ENCODE data around the gene TAF10. TPM values are rescaled to one million over a fixed set of nuclear protein-coding genes. Genes with fewer than 3 reads are reported as not detected.

TAF10 gene
- polyA plus RNA-seq, 1 of the 3 experiments (the other 2 are of a cell fraction): 213 TPM

- Histone ChIP-seq H3K4me3 (ENCODE audit: low read depth in 2 of 2, low read length in 1 of 2) (no peak overlapping the region), H3K9me2 (peaks cover 2% of the 10 kb centered on the region; the same call in 1 of the 2 replicates), H3K79me2 (ENCODE audit: insufficient read depth) (no peaks in the 10 kb centered on the region; the same call in 1 of the 2 replicates), H4K20me1 (ENCODE audit: insufficient read depth) (no peaks in the 10 kb centered on the region), H3K9ac (no peak overlapping the region), H3K4me1 (ENCODE audit: control insufficient read depth in 1 of 2, insufficient read depth in 2 of 2, low read depth in 1 of 2, low read length in 1 of 2) (peaks cover 8 to 11% of the 10 kb centered on the region in 2 experiments; a peak in 2 of 4 replicates), H3K36me3 (replicated peaks in 1 of 2; ENCODE audit: control insufficient read depth in 1 of 2, insufficient read depth in 2 of 2, low read length in 1 of 2) (peaks cover 6 to 22% of the 10 kb centered on the region in 2 experiments), H3F3A (replicated peaks; ENCODE audit: insufficient read depth) (peaks cover 12% of the 10 kb centered on the region), H3K27ac (ENCODE audit: low read depth in 2 of 2, low read length in 1 of 2) (no peak overlapping the region), H3K27me3 (ENCODE audit: insufficient read depth) (no peaks in the 10 kb centered on the region), H3K4me2 (0 out of 2 replicates have a peak overlapping the region, but pooled peaks have one; percentile 23), H3K9me3 (peaks cover 24% of the 10 kb centered on the region; the same call in 1 of the 2 replicates), H2AFZ (ENCODE audit: low read depth) (no peak overlapping the region)
- POLR2A ChIA-PET: no interaction called here
- WGBS (ENCODE audit: low lambda C conversion rate): 96% methylated on average over 10 of the region's 11 CpGs
- TF ChIP-seq POLR2AphosphoS5 (IDR thresholded peaks at IDR 0.05; ENCODE audit: low read depth, low read length) (no peak), ZBTB33 (IDR thresholded peaks at IDR 0.05; ENCODE audit: borderline replicate concordance, low read depth) (no peak), CHD2 (IDR thresholded peaks at IDR 0.05; ENCODE audit: low read length, partially characterized antibody) (no peak), FOSL2 (IDR thresholded peaks at IDR 0.05; ENCODE audit: borderline replicate concordance, low read depth) (no peak), GABPA (IDR thresholded peaks at IDR 0.05; ENCODE audit: low read depth) (no peak), RFX5 (IDR thresholded peaks at IDR 0.05; ENCODE audit: low read length) (no peak), USF2 (IDR thresholded peaks at IDR 0.05; ENCODE audit: borderline replicate concordance, low read depth, low read length) (no peak), CTCF (IDR thresholded peaks at IDR 0.05) (no peak), JUND (IDR thresholded peaks at IDR 0.05) (no peak), IRF3 (IDR thresholded peaks at IDR 0.05; ENCODE audit: low read depth, low read length) (no peak), EZH2phosphoT487 (IDR thresholded peaks at IDR 0.05; ENCODE audit: borderline replicate concordance, low read depth) (no peak)
- TF ChIP-seq, protein P1, sequence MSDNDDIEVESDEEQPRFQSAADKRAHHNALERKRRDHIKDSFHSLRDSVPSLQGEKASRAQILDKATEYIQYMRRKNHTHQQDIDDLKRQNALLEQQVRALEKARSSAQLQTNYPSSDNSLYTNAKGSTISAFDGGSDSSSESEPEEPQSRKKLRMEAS (IDR thresholded peaks at IDR 0.05; ENCODE audit: low read depth): no peak
- TF ChIP-seq, protein P2, sequence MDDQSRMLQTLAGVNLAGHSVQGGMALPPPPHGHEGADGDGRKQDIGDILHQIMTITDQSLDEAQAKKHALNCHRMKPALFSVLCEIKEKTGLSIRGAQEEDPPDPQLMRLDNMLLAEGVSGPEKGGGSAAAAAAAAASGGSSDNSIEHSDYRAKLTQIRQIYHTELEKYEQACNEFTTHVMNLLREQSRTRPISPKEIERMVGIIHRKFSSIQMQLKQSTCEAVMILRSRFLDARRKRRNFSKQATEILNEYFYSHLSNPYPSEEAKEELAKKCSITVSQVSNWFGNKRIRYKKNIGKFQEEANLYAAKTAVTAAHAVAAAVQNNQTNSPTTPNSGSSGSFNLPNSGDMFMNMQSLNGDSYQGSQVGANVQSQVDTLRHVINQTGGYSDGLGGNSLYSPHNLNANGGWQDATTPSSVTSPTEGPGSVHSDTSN (IDR thresholded peaks at IDR 0.05): no peak
- TF ChIP-seq, protein P3, sequence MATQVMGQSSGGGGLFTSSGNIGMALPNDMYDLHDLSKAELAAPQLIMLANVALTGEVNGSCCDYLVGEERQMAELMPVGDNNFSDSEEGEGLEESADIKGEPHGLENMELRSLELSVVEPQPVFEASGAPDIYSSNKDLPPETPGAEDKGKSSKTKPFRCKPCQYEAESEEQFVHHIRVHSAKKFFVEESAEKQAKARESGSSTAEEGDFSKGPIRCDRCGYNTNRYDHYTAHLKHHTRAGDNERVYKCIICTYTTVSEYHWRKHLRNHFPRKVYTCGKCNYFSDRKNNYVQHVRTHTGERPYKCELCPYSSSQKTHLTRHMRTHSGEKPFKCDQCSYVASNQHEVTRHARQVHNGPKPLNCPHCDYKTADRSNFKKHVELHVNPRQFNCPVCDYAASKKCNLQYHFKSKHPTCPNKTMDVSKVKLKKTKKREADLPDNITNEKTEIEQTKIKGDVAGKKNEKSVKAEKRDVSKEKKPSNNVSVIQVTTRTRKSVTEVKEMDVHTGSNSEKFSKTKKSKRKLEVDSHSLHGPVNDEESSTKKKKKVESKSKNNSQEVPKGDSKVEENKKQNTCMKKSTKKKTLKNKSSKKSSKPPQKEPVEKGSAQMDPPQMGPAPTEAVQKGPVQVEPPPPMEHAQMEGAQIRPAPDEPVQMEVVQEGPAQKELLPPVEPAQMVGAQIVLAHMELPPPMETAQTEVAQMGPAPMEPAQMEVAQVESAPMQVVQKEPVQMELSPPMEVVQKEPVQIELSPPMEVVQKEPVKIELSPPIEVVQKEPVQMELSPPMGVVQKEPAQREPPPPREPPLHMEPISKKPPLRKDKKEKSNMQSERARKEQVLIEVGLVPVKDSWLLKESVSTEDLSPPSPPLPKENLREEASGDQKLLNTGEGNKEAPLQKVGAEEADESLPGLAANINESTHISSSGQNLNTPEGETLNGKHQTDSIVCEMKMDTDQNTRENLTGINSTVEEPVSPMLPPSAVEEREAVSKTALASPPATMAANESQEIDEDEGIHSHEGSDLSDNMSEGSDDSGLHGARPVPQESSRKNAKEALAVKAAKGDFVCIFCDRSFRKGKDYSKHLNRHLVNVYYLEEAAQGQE (IDR thresholded peaks at IDR 0.05; ENCODE audit: low read depth, low read length): no peak
- no peak for DNase-seq
- CTCF ChIA-PET: interaction anchor here (0.9 to 1.5 kb wide), 6 partner anchors 12 to 208 kb away, joined by 3 to 5 read pairs (median 3); no protein-coding TSS in a partner anchor
These were observed 24.6 kb downstream of the TAF10 start for GRCh38 chr11:6587360-6587953.

Data from SK-N-SH (cell line).